AG09309 (cell line): ENCODE data around the gene VWA1.
"Not testable (repeated sequence)": the region's sequence is repeated elsewhere in the genome, so short reads cannot be mapped to it uniquely, and the experiment has no call there.

Source experiments
- DNase-seq: peaks from one replicate; pipeline ENCODE4 v3.0.0-alpha.2; 2010; ENCODE audit warnings: low read depth
- H3K4me3 ChIP-seq: 2 replicates; pipeline ENCODE4 v1.5.1; 2011; ENCODE audit warnings: mild to moderate bottlenecking, low read depth, low read length, moderate library complexity; ENCODE audit not compliant: control insufficient read depth
- TF ChIP-seq, protein P1 (sequence below): IDR thresholded peaks from 2 replicates; pipeline ENCODE4 v1.5.1; 2011; ENCODE audit warnings: mild to moderate bottlenecking, low read depth, low read length, inconsistent platforms; ENCODE audit not compliant: insufficient read depth, control insufficient read depth; ENCODE audit errors: missing control alignments

VWA1 gene

DNA sequence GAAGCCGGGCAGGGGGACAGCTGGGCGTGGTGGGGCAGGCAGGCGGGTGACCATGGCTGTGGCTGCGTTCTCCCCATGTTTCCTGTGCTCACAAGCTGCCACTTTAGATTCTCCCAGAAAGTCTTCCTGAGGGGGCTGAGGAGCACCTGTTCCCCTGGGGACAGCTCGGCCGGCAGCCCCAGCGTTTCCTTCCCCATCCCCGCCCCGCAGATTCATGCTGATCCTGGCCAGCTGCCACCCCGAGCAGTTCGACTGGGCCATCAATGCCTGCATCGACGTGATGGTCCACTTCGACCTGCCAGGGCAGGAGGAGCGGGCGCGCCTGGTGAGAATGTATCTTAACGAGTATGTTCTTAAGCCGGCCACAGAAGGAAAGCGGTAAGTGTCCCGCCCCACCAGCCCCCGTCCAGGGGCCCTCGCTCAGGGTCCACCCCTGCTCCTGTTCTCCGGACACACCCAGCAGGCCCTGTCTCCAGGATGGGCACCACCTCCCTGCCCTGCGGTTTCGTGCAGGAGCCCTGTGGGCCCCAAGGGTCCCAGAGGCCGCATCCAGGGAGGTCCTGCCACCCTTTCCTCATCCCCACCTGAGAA, 25.1 kb downstream of the VWA1 start:
- H3K4me3 ChIP-seq = no peak overlapping the region
- TF ChIP-seq, protein P1, sequence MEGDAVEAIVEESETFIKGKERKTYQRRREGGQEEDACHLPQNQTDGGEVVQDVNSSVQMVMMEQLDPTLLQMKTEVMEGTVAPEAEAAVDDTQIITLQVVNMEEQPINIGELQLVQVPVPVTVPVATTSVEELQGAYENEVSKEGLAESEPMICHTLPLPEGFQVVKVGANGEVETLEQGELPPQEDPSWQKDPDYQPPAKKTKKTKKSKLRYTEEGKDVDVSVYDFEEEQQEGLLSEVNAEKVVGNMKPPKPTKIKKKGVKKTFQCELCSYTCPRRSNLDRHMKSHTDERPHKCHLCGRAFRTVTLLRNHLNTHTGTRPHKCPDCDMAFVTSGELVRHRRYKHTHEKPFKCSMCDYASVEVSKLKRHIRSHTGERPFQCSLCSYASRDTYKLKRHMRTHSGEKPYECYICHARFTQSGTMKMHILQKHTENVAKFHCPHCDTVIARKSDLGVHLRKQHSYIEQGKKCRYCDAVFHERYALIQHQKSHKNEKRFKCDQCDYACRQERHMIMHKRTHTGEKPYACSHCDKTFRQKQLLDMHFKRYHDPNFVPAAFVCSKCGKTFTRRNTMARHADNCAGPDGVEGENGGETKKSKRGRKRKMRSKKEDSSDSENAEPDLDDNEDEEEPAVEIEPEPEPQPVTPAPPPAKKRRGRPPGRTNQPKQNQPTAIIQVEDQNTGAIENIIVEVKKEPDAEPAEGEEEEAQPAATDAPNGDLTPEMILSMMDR = no peak
- DNase-seq = no peak

DNA sequence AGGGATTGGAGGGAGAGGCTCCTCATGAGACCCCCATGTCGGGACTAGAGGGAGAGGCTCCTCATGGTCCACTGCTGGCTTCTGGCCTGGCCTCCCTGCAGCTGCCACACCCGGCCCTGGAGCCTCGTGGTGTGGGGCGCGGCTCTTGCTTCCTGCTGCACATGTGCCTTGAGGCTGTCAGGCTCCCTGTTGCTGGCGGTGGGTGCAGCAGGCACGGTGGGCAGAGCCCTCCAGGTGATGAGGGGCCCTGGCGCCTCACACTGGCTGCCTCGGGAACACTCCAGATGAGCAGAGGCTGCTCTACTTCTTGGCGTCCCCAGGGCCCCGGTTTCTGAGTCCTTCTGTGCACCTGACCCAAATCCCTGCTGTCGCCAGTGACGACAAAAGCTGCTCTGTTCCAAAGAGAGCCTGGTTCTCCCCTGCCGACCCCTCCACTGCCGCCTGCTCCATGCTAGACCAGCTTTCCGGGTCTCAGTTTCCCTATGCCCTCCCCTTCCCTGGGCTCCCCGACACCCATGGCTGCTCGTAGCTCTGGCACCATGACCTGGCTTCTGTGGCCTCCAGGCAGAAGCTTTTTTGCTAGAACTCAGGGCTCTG, 26.3 kb downstream of the VWA1 start:
- no peak overlapping the region for H3K4me3 ChIP-seq
- TF ChIP-seq, protein P1 = no peak
- no peak for DNase-seq

DNA sequence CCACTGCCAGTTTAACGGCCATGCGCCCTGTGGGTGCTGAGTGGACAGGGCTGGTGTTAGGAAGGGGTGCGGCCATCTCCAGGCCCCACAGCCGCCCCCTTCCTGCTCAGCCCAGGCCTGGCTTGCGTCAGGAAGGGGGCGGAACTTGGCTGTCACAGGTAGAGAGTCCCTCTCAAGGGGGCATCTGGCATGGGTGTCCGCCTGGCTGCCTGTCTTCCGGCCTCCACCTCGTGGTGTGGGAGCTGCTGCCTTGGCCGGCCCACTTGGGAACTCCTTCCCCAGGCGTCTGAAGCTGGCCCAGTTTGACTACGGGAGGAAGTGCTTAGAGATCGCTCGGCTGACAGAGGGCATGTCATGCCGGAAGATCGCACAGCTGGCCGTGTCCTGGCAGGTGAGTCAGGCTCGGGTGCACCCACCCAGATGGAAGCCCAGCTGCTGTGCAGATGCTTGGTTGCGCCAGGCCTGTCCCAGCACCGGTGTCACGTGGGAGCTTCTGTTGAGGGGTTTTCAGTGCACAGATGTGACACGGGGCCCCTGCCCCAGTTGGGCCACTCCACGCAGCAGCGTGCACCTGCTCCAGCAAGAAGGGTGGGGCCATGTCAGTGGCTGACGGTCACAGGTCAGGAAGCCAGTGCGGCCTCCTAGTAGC, 27.0 kb downstream of the VWA1 start:
- TF ChIP-seq, protein P1 = no peak
- no peak overlapping the region for H3K4me3 ChIP-seq
- DNase-seq = no peak

DNA sequence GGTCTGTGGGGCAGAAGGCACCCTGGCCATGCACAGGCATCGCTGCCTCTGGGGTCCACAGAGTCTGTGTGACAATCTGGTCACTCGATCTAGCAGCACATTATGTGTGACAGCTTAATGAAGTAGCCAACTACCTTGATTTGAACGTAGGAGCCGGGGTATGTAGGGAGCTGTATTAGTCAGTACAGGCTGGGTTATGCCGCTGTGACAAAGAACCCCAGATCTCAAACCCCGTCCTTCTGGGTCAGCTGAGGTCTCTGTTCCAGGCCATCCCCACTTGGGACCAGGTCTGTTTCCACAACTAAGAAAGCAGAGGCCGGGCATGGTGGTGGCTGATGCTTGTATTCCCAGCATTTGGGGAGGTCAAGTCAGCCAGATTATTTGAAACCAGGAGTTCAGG, 27.8 kb downstream of the VWA1 start:
- DNase-seq = no peak
- TF ChIP-seq, protein P1 = no peak
- H3K4me3 ChIP-seq = no peak overlapping the region

DNA sequence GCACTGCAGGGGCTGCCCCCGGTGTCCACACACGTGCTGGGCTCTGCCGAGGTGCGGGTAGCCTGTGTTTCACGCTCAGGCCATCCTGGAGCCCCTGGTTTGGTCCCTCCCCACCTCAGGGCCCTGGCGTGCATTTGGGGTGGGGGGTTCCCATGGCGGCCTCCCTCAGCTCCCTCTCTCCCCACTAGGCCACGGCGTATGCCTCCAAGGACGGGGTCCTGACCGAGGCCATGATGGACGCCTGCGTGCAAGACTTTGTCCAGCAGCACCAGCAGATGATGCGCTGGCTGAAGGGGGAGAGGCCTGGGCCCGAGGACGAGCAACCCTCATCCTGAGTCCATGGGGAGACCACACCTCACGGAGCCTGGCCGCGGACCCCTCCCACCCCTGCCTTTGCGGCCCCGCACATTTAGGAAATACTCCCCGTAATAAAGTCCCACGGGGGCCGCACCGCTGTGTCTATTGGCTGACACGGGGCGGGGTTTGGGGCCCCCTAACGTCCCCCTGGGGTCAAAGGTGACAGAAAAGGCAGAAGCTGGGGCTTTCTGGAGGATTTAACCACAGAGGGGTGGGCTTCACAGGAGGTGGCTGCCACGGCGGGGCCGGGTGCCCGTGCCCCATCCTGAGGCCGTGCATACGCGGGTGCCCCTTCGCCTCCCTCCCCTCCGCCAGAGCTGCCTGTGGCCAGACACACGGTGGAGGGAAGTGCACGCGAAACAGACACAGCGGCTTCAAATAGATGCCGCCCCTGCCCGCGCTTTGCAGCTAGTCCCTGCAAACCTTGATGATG, 32.9 kb downstream of the VWA1 start:
- H3K4me3 ChIP-seq, DNase-seq: not testable (repeated sequence)

DNA sequence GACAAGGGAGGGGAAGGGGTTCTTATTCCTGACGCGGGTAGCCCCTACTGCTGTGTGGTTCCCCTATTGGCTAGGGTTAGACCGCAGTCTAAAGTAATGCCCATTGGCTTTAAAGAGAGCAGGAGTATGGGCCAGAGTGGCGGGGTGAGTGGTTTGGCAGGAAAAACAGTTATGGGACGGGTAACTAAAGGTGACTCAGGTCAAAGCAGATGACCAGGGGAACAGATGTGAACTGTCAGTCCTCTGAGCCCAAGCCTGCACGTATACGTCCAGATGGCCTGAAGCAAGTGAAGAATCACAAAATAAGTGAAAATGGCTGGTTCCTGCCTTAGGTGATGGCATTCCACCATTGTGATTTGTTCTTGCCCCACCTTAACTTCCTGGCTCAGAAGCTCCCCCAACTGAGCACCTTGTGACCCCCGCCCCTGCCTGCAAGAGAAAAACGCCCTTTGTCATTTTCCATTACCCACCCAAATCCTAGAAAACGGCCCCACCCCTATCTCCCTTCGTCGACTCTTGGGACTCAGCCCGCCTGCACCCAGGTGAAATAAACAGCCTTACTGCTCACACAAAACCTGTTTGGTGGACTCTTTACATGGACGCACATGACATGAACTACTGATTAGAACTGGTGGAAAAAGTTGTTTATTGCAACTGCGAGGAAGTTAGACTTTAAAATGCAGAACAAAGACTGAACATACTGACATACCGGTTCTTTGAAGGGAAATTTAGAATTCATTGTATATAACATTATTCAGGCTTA, 35.3 kb downstream of the VWA1 start:
- peak overlapping the region; percentile 46 for H3K4me3 ChIP-seq
- TF ChIP-seq, protein P1 = no peak
- DNase-seq = no peak
